Subcutaneous adipose tissue (tissue), 4 donors: ENCODE results near the gene MROH8. TPM values are rescaled to one million over a fixed set of nuclear protein-coding genes. Genes with fewer than 3 reads are reported as not detected.

Experiments used
- CTCF ChIP-seq: fragments of 450-650 bp; IDR thresholded peaks from one replicate; pipeline ENCODE4 v1.5.1; 2016; ENCODE audit warnings: low read depth, mild to moderate bottlenecking, control low read depth, antibody characterized with exemption, moderate library complexity
- total RNA-seq, 4 donors: library from RNA; depleted of rRNA; stranded (reverse); fragments of >200 nt; gene quantifications; one replicate each; pipeline ENCODE4 v1.1.0, GENCODE V29; 2016

MROH8 gene
- total RNA-seq, 4 donors from 2014 or later: 3.6 to 7.2 (median 4.1) TPM

- TF ChIP-seq CTCF: no peak
Observed at GRCh38 chr20:37220731-37221130, 41.4 kb upstream of the MROH8 start.

DNA sequence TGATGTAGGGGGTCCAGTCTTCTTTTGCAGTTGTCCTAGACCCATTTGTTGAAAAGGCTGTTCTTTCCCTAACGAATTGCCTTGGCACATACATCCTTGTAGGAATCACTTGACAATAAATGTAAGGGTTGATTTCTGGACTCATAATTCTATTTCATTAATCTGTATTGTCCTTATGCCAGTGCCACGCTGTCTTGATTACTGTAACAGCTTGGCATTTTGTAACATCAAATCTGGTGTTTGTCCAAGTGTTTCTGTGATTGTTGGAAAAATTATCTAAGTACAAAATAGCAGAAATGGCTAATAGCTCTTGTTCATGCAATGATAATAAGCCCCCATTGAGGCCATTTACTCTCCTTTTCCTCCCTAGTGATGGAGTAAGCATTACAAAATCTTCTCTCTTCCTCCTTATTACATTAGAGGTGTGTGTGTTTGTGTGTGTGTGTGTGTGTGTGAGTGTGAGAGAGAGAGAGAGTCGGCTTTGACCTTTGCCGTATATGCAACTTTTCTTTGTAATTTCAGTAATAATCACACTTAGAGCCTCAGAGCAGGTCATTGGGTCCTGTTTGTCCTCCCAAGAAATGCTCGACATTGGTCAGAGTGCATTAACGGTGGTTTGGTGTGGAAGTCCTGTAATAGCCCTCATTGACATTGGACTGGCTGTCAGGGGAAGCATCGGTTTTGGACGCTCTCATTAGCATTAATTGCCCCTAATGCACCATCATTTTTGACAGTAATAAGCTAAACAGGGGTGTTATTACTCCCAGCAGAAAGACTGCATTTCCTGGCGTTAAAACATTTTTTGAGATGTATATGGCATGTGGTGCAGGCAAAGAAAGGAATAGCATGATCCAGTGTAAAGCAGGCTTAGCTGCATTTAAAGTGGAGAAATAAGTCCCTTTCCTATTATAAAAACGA lies 40.7 kb upstream of the MROH8 start:
- no peak for TF ChIP-seq CTCF

- TF ChIP-seq CTCF: no peak
Observed at GRCh38 chr20:37218976-37219375, 39.6 kb upstream of the MROH8 start.

DNA sequence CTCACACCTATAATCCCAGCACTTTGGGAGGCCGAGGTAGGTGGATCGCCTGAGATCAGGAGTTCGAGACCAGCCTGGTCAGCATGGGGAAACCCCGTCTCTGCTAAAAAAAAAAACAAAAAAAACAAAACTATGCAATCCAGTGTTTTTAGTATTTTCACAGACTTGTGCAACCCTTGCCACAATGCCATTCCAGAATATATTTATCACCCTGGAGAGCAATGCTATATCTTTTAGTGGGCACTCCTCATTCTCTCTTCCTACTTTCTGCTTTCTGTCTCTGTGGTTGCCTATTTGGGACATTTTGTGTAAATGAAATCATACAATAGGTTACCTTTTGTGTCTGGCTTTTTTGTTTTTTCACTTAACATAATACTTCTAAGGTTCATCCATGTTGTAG lies 39.1 kb upstream of the MROH8 start:
- no peak for TF ChIP-seq CTCF

- no peak for TF ChIP-seq CTCF
Observed at GRCh38 chr20:37209661-37210314, 30.4 kb upstream of the MROH8 start.

DNA sequence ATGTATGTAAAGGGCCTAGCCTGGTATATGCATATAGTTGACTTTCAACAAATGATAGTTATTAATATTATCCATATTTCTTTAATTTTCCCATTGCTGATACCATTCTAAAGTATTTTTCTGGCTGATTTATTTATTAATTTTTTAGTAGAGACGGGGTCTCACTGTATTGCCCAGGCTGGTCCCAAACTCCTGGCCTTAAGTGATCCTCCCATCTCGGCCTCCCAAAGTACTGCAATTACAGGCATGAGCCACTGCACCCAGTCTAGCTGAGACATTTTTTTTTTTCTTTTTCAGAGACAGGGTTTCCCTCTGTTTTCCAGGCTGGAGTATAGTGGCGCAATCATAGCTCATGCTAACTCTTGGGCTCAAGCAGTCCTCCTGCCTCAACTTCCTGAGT lies 29.8 kb upstream of the MROH8 start:
- no peak for TF ChIP-seq CTCF

DNA sequence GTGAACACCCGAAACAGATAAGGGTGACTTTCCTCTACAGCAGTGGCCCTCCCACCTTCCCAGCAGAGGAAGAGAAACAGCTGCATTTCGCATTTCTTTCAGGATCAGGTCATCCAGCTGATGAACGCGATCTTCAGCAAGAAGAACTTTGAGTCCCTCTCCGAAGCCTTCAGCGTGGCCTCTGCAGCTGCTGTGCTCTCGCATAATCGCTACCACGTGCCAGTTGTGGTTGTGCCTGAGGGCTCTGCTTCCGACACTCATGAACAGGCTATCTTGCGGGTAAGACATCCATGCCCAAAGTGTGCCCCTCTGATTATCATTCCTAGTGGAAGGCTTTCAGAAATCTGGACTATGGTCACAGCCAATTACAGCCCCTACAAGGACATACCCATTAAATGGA lies 27.8 kb upstream of the MROH8 start:
- TF ChIP-seq CTCF: no peak
